PC-9 (cell line): Measurements from ENCODE around the gene CNTNAP2. TPM values are rescaled to one million over a fixed set of nuclear protein-coding genes. Genes with fewer than 3 reads are reported as not detected.

Source experiments
- BruUV-seq: library from RNA; stranded (reverse); fragments of 400-500 nt; replicated peaks from 2 replicates; lab custom pipeline; 2021; lab: Mats Ljungman, UMichigan
- CTCF ChIA-PET: fragments of 300-600 bp; sonication (Branson Sonifier 250); formaldehyde crosslinking; loops from one replicate; lab custom pipeline; 2022; ENCODE audit warnings: antibody characterized with exemption; lab: Charles Lee
- POLR2A ChIA-PET: fragments of 300-600 bp; sonication (Branson Sonifier 250); formaldehyde crosslinking; loops from one replicate; lab custom pipeline; 2022; ENCODE audit warnings: antibody characterized with exemption; ENCODE audit not compliant: unreplicated experiment; lab: Charles Lee
- DNase-seq, 2 experiments: peaks; one replicate each; pipeline versions ENCODE4 v3.0.0 to v3.0.0-alpha.2; 2015 to 2022; ENCODE audit warnings: mixed read lengths in 1 of 2
- H2AFZ ChIP-seq: fragments of 200-600 bp; sonication (generic); 2 replicates; pipeline ENCODE4 v1.8.1; 2017; ENCODE audit warnings: antibody characterized with exemption
- H3F3A ChIP-seq: fragments of 200-600 bp; sonication (generic); 2 replicates; pipeline ENCODE4 v1.8.1; 2017; ENCODE audit warnings: antibody characterized with exemption, mild to moderate bottlenecking, low read depth; ENCODE audit not compliant: insufficient read depth
- H3K27ac ChIP-seq: fragments of 200-600 bp; sonication (generic); 2 replicates; pipeline ENCODE4 v1.6.1; 2016; ENCODE audit warnings: mixed run types
- H3K27me3 ChIP-seq: fragments of 200-600 bp; sonication (generic); 2 replicates; pipeline ENCODE4 v1.6.1; 2016; ENCODE audit warnings: low read depth, mixed run types; ENCODE audit not compliant: insufficient read depth
- H3K36me3 ChIP-seq: fragments of 200-600 bp; sonication (generic); 2 replicates; pipeline ENCODE4 v1.6.1; 2016; ENCODE audit warnings: low read depth, mixed run types
- H3K4me1 ChIP-seq: fragments of 200-600 bp; sonication (generic); replicated peaks from 2 replicates; pipeline ENCODE4 v1.6.1; 2016; ENCODE audit warnings: mixed run types; ENCODE audit not compliant: insufficient read depth
- H3K4me2 ChIP-seq: fragments of 200-600 bp; sonication (generic); 2 replicates; pipeline ENCODE4 v1.6.1; 2017; ENCODE audit warnings: mixed run types
- H3K4me3 ChIP-seq: fragments of 200-600 bp; sonication (generic); 2 replicates; pipeline ENCODE4 v1.6.1; 2016; ENCODE audit warnings: mixed run types
- H3K79me2 ChIP-seq: fragments of 200-600 bp; sonication (generic); 2 replicates; pipeline ENCODE4 v1.6.1; 2017; ENCODE audit warnings: low read depth, mixed run types
- H3K9me2 ChIP-seq: fragments of 200-600 bp; sonication (generic); 2 replicates; pipeline ENCODE4 v1.8.1; 2017; ENCODE audit warnings: mild to moderate bottlenecking; ENCODE audit not compliant: insufficient read depth
- H3K9me3 ChIP-seq: fragments of 200-600 bp; sonication (generic); 2 replicates; pipeline ENCODE4 v1.8.1; 2016; ENCODE audit warnings: low read depth; ENCODE audit not compliant: insufficient read depth
- H4K20me1 ChIP-seq: fragments of 200-600 bp; sonication (generic); 2 replicates; pipeline ENCODE4 v1.8.1; 2017; ENCODE audit not compliant: insufficient read depth
- EZH2 ChIP-seq: fragments of 200-600 bp; sonication (generic); IDR thresholded peaks from 2 replicates; pipeline ENCODE4 v1.8.0; 2017; ENCODE audit warnings: antibody characterized with exemption, low read depth
- intact Hi-C: fragments of 100-400 bp; cut with micrococcal nuclease; formaldehyde crosslinking; loops from one replicate; pipeline ENCODE4 v1.10.0; 2022; ENCODE audit not compliant: unreplicated experiment
- total RNA-seq: library from RNA; stranded (reverse); gene quantifications from 2 replicates; pipeline ENCODE4 v1.2.3, GENCODE V29; 2021
- TF ChIP-seq, protein P1 (sequence below): fragments of 200-600 bp; sonication (generic); conservative IDR thresholded peaks from 2 replicates; pipeline ENCODE4 v1.6.1; 2017; ENCODE audit warnings: mixed run types, antibody characterized with exemption, mild to moderate bottlenecking, moderate library complexity

The CNTNAP2 gene
- total RNA-seq, 1 experiment from 2014 or later: not detected

DNA sequence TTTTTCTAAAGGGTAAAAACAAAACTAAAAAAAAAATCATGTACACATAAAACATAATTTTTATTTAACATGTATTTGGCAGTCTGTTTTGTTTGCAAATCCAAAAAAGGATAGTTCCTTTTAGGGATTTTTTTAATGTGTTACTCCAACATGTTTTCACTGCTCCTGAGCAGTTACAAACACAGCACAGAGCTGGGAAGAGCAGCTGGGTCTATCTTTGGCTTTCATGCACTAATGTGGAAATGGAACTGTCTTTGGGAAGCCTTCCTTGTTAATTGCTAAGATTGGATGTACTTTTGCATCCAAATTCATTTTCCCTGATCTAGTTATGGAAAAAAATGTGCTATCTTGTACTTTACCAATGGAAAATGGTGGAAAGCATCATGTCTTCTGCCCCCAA lies 1035.1 kb downstream of the CNTNAP2 start:
- Histone ChIP-seq H3K9me2 (no peaks in the 10 kb centered on the region), H3K27ac (no peak overlapping the region), H3K79me2 (no peaks in the 10 kb centered on the region), H3K36me3 (no peaks in the 10 kb centered on the region), H3K4me1 (no peaks in the 10 kb centered on the region), H3K27me3 (no peaks in the 10 kb centered on the region), H3F3A (no peaks in the 10 kb centered on the region), H3K4me2 (no peak overlapping the region), H4K20me1 (0 out of 2 replicates have a peak, but pooled peaks cover 2% of the 10 kb centered on the region), H3K4me3 (no peak overlapping the region), H3K9me3 (no peaks in the 10 kb centered on the region), H2AFZ (no peak overlapping the region)
- ChIA-PET POLR2A (no interaction called here), CTCF (no interaction called here)
- TF ChIP-seq EZH2: no peak
- TF ChIP-seq, protein P1, sequence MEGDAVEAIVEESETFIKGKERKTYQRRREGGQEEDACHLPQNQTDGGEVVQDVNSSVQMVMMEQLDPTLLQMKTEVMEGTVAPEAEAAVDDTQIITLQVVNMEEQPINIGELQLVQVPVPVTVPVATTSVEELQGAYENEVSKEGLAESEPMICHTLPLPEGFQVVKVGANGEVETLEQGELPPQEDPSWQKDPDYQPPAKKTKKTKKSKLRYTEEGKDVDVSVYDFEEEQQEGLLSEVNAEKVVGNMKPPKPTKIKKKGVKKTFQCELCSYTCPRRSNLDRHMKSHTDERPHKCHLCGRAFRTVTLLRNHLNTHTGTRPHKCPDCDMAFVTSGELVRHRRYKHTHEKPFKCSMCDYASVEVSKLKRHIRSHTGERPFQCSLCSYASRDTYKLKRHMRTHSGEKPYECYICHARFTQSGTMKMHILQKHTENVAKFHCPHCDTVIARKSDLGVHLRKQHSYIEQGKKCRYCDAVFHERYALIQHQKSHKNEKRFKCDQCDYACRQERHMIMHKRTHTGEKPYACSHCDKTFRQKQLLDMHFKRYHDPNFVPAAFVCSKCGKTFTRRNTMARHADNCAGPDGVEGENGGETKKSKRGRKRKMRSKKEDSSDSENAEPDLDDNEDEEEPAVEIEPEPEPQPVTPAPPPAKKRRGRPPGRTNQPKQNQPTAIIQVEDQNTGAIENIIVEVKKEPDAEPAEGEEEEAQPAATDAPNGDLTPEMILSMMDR: no peak
- no peak for DNase-seq
- intact Hi-C loops: no loop called here
- BruUV-seq: no TSS peak

DNA sequence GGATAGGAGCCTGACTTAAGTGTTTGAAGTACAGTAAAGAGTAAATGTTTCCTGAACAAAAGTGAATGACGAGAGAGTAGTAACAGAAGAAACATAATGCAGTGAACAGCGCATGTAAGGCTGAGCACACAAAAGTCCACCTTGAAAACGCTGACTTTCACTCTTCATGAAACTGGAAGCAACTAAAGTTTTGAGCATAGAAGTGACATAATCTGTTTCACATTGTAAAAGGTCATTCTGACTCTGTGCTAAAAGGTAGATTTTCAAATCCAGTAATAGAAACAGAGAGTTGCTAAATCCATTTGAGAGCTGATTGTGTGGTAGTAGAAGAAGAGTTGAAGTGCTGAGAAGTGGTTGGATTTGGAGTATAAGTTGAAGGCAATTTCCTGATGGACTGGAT lies 1037.0 kb downstream of the CNTNAP2 start:
- DNase-seq: no peak
- no peaks in the 10 kb centered on the region for H3K4me1 ChIP-seq
- no peaks in the 10 kb centered on the region; the same call in 1 of the 2 replicates for H3F3A ChIP-seq
- no peak overlapping the region for H3K4me2 ChIP-seq
- H3K4me3 ChIP-seq: no peak overlapping the region
- no peak overlapping the region for H3K27ac ChIP-seq
- intact Hi-C loops: no loop called here
- no peaks in the 10 kb centered on the region for H3K27me3 ChIP-seq
- H3K9me3 ChIP-seq: no peaks in the 10 kb centered on the region
- H3K36me3 ChIP-seq: no peaks in the 10 kb centered on the region
- TF ChIP-seq, protein P1: no peak
- TF ChIP-seq EZH2: no peak
- CTCF ChIA-PET: no interaction called here
- H2AFZ ChIP-seq: no peak overlapping the region
- POLR2A ChIA-PET: no interaction called here
- no TSS peak for BruUV-seq
- no peaks in the 10 kb centered on the region for H4K20me1 ChIP-seq
- no peaks in the 10 kb centered on the region for H3K9me2 ChIP-seq
- H3K79me2 ChIP-seq: no peaks in the 10 kb centered on the region

DNA sequence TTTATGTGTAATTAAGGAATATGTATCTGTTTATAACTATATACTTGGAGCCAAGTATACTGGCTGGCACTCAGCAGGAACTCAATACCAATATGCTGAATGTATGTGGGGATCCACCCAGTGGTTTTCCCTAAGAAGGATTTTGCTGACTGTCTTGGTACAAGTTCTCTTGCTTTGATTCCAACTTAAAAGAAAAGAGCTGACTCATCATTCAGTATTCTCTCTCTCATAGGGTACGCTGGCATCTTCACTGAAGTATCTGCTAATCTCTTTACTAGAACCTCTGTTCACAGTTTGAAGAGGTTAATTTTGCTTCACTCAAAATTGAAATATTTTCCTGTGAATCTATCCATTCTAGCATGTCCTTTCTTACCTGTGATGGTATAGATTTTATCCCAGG lies 1044.8 kb downstream of the CNTNAP2 start:
- H3F3A ChIP-seq: no peaks in the 10 kb centered on the region; the same call in 1 of the 2 replicates
- H3K4me1 ChIP-seq: no peaks in the 10 kb centered on the region
- POLR2A ChIA-PET: no interaction called here
- intact Hi-C loops: no loop called here
- DNase-seq: no peak
- no peak overlapping the region for H3K27ac ChIP-seq
- no peaks in the 10 kb centered on the region for H3K79me2 ChIP-seq
- no peaks in the 10 kb centered on the region for H3K36me3 ChIP-seq
- H3K4me3 ChIP-seq: no peak overlapping the region
- H2AFZ ChIP-seq: no peak overlapping the region
- H3K4me2 ChIP-seq: no peak overlapping the region
- no peaks in the 10 kb centered on the region for H3K9me3 ChIP-seq
- CTCF ChIA-PET: interaction anchor here (0.5 kb wide), 1 partner anchor 33 kb away, joined by 6 read pairs; no protein-coding TSS in a partner anchor
- TF ChIP-seq EZH2: no peak
- TF ChIP-seq, protein P1: no peak
- no peaks in the 10 kb centered on the region for H4K20me1 ChIP-seq
- no TSS peak for BruUV-seq
- H3K27me3 ChIP-seq: no peaks in the 10 kb centered on the region
- H3K9me2 ChIP-seq: peaks cover 5% of the 10 kb centered on the region; the same call in 1 of the 2 replicates
